HepG2 (cell line): ENCODE data around the gene MBTD1. TPM values are rescaled to one million over a fixed set of nuclear protein-coding genes. Genes with fewer than 3 reads are reported as not detected.

Experiments
- ATAC-seq: fragments of 200-7000 bp; cut with Tn5 transposase; 3 replicates; pipeline ENCODE4 v1.9.1; 2020; ENCODE audit warnings: mild to moderate bottlenecking, moderate library complexity
- BruUV-seq: library from RNA; stranded (reverse); fragments of 400-500 nt; replicated peaks from 2 replicates; lab custom pipeline; 2021; lab: Mats Ljungman, UMichigan
- CTCF ChIA-PET: fragments of 300-600 bp; formaldehyde crosslinking; extraction: SDS; loops from one replicate; lab custom pipeline; 2021; ENCODE audit warnings: low total read pairs, inconsistent platforms, low intra/inter-chr PET ratio; lab: Yijun Ruan, JAX
- POLR2A ChIA-PET: fragments of 350-600 bp; sonication (Branson Sonifier 250); formaldehyde crosslinking; loops from one replicate; lab custom pipeline; 2020; ENCODE audit warnings: antibody characterized with exemption, inconsistent platforms; lab: Yijun Ruan, JAX
- DNase-seq: peaks from one replicate; pipeline ENCODE4 v3.0.0-alpha.2; 2015; ENCODE audit warnings: low spot score
- FAIRE-seq: peaks from 3 replicates; lab custom pipeline; 2011; peaks lifted over from hg19 to GRCh38; lab: Jason Lieb, UNC
- H2AFZ ChIP-seq: one replicate; pipeline ENCODE4 v1.6.1; 2011; ENCODE audit warnings: low read length, inconsistent platforms
- H3K27ac ChIP-seq: fragments of 300-600 bp; 3 replicates; pipeline ENCODE4 v1.8.0; 2011; ENCODE audit warnings: mixed run types, mild to moderate bottlenecking, mixed read lengths, low read length, inconsistent platforms; ENCODE audit not compliant: insufficient read depth; ENCODE audit errors: extremely low read length
- H3K27me3 ChIP-seq, 2 experiments: fragments of 200-600 bp in 1 of 2; 2 replicates in 1 of 2; 3 replicates in 1 of 2; pipeline versions ENCODE4 v1.6.0 to v1.8.0; 2011; ENCODE audit warnings: low read length in 2 of 2, mild to moderate bottlenecking in 2 of 2, moderate library complexity in 2 of 2, inconsistent platforms in 1 of 2; ENCODE audit not compliant: insufficient read depth in 2 of 2, control insufficient read depth in 1 of 2
- H3K36me3 ChIP-seq, 2 experiments: fragments of 200-600 bp in 1 of 2; replicated peaks in 1 of 2; 2 replicates in 1 of 2; 3 replicates in 1 of 2; pipeline versions ENCODE4 v1.5.1 to v1.8.0; 2011; ENCODE audit warnings: low read length in 2 of 2, inconsistent platforms in 1 of 2; ENCODE audit not compliant: insufficient read depth in 2 of 2, control insufficient read depth in 1 of 2
- H3K4me1 ChIP-seq: 2 replicates; pipeline ENCODE4 v1.5.1; 2012; ENCODE audit warnings: low read length, inconsistent platforms; ENCODE audit not compliant: insufficient read depth
- H3K4me2 ChIP-seq: 2 replicates; pipeline ENCODE4 v1.6.0; 2011; ENCODE audit warnings: low read depth, low read length, inconsistent platforms
- H3K4me3 ChIP-seq, 3 experiments: fragments of 200-600 bp in 1 of 3; sonication (generic), shearing (Covaris generic) in 1 of 3; replicated peaks in 1 of 3; 2 replicates each; pipeline ENCODE4 v1.5.1; 2011 to 2016; ENCODE audit warnings: low read length in 3 of 3, inconsistent platforms in 2 of 3, low read depth in 2 of 3, mild to moderate bottlenecking in 2 of 3, control low read depth in 1 of 3, mixed read lengths in 1 of 3; ENCODE audit not compliant: insufficient read depth in 1 of 3
- H3K79me2 ChIP-seq: one replicate; pipeline ENCODE4 v1.6.1; 2011; ENCODE audit warnings: low read length, inconsistent platforms; ENCODE audit not compliant: insufficient read depth
- H3K9ac ChIP-seq: 2 replicates; pipeline ENCODE4 v1.6.0; 2011; ENCODE audit warnings: mild to moderate bottlenecking, low read depth, low read length, inconsistent platforms; ENCODE audit not compliant: insufficient read depth
- H3K9me3 ChIP-seq: 2 replicates; pipeline ENCODE4 v1.5.1; 2012; ENCODE audit warnings: mild to moderate bottlenecking, low read length
- H4K20me1 ChIP-seq: 2 replicates; pipeline ENCODE4 v1.6.0; 2011; ENCODE audit warnings: inconsistent platforms, mild to moderate bottlenecking, low read length, moderate library complexity; ENCODE audit not compliant: insufficient read depth
- EZH2 ChIP-seq: conservative IDR thresholded peaks from 2 replicates; pipeline ENCODE4 v1.6.1; 2012; ENCODE audit warnings: mild to moderate bottlenecking, low read depth, low read length, moderate library complexity
- FOSL2 ChIP-seq: sonication (generic); formaldehyde crosslinking; IDR thresholded peaks from 2 replicates; pipeline ENCODE4 v1.4.0; 2020; ENCODE audit warnings: missing genetic modification reagents
- FOXJ3 ChIP-seq: sonication (generic); formaldehyde crosslinking; IDR thresholded peaks from 2 replicates; pipeline ENCODE4 v1.4.0; 2020; ENCODE audit warnings: missing genetic modification reagents, mild to moderate bottlenecking, borderline replicate concordance
- HES4 ChIP-seq: sonication (generic); formaldehyde crosslinking; IDR thresholded peaks from 2 replicates; pipeline ENCODE4 v1.9.0; 2021; ENCODE audit warnings: mild to moderate bottlenecking, missing genetic modification reagents, borderline replicate concordance
- HOXA5 ChIP-seq: sonication (generic); formaldehyde crosslinking; IDR thresholded peaks from 2 replicates; pipeline ENCODE4 v1.4.0; 2020; ENCODE audit warnings: missing genetic modification reagents
- JUN ChIP-seq: sonication (generic); formaldehyde crosslinking; IDR thresholded peaks from 2 replicates; pipeline ENCODE4 v1.4.0; 2020; ENCODE audit warnings: mild to moderate bottlenecking, missing genetic modification reagents
- MAF1 ChIP-seq: sonication (generic); formaldehyde crosslinking; IDR thresholded peaks from 2 replicates; pipeline ENCODE4 v1.5.0; 2020; ENCODE audit warnings: missing genetic modification reagents, borderline replicate concordance
- MXI1 ChIP-seq: IDR thresholded peaks from 3 replicates; pipeline ENCODE4 v1.6.1; 2012; ENCODE audit warnings: low read depth, low read length, inconsistent platforms, borderline replicate concordance
- NFKBIZ ChIP-seq: IDR thresholded peaks from 2 replicates; pipeline ENCODE4 v1.6.1; 2018; ENCODE audit warnings: missing genetic modification reagents, missing compliant biosample characterization
- PBX2 ChIP-seq: IDR thresholded peaks from 2 replicates; pipeline ENCODE4 v1.6.1; 2016; ENCODE audit warnings: control low read depth
- POLR2A ChIP-seq, 2 experiments: IDR thresholded peaks; 2 replicates each; pipeline ENCODE4 v1.6.1; 2011; ENCODE audit warnings: low read depth in 2 of 2, low read length in 2 of 2, mild to moderate bottlenecking in 1 of 2, moderate library complexity in 1 of 2; ENCODE audit not compliant: insufficient read depth in 1 of 2
- RFX1 ChIP-seq: fragments of 450-650 bp; IDR thresholded peaks from 2 replicates; pipeline ENCODE4 v1.6.1; 2017
- RFX3 ChIP-seq: IDR thresholded peaks from 2 replicates; pipeline ENCODE4 v1.6.1; 2016; ENCODE audit warnings: missing biosample characterization, missing genetic modification reagents
- SAP130 ChIP-seq: IDR thresholded peaks from 2 replicates; pipeline ENCODE4 v1.6.1; 2016; ENCODE audit warnings: low read depth
- SCMH1 ChIP-seq: sonication (generic); formaldehyde crosslinking; IDR thresholded peaks from 2 replicates; pipeline ENCODE4 v1.9.0; 2021; ENCODE audit warnings: missing genetic modification reagents, mild to moderate bottlenecking, borderline replicate concordance
- SIN3A ChIP-seq: IDR thresholded peaks from 2 replicates; pipeline ENCODE4 v1.6.1; 2011; ENCODE audit warnings: low read depth, mild to moderate bottlenecking, control low read depth, low read length, borderline replicate concordance
- SUZ12 ChIP-seq: fragments of 150-350 bp; IDR thresholded peaks from 2 replicates; pipeline ENCODE4 v1.6.1; 2014; ENCODE audit warnings: low read depth, low read length
- ZBTB2 ChIP-seq: sonication (generic); formaldehyde crosslinking; IDR thresholded peaks from 2 replicates; pipeline ENCODE4 v1.8.0; 2022; ENCODE audit warnings: low read depth, missing genetic modification reagents
- ZFP62 ChIP-seq: sonication (generic); formaldehyde crosslinking; IDR thresholded peaks from 2 replicates; pipeline ENCODE4 v1.4.0; 2020; ENCODE audit warnings: missing genetic modification reagents
- ZMYM2 ChIP-seq: sonication (generic); formaldehyde crosslinking; IDR thresholded peaks from 2 replicates; pipeline ENCODE4 v1.8.0; 2022; ENCODE audit warnings: mild to moderate bottlenecking, missing genetic modification reagents
- ZNF24 ChIP-seq: fragments of 450-650 bp; IDR thresholded peaks from 2 replicates; pipeline ENCODE4 v1.6.1; 2017; ENCODE audit warnings: antibody characterized with exemption, mild to moderate bottlenecking
- ZNF362 ChIP-seq: sonication (generic); formaldehyde crosslinking; IDR thresholded peaks from 2 replicates; pipeline ENCODE4 v1.4.0; 2020; ENCODE audit warnings: missing genetic modification reagents, mild to moderate bottlenecking, borderline replicate concordance
- ZSCAN20 ChIP-seq: sonication (generic); formaldehyde crosslinking; IDR thresholded peaks from 2 replicates; pipeline ENCODE4 v1.4.0; 2020; ENCODE audit warnings: missing genetic modification reagents, mild to moderate bottlenecking, borderline replicate concordance
- WGBS: methylation state at CpG from one replicate; pipeline ENCODE4 v1.1.6; 2017; ENCODE audit warnings: low lambda C conversion rate; 5-methylcytosine and 5-hydroxymethylcytosine counted together
- in situ Hi-C: cut with HindIII; loops from 2 replicates; pipeline ENCODE4 v1.10.0; 2017; ENCODE audit warnings: low pct_unique_long_range_greater_than_20kb; ENCODE audit not compliant: extremely low pct_ligation_motif_present
- intact Hi-C: fragments of 100-400 bp; cut with micrococcal nuclease; formaldehyde crosslinking; loops from one replicate; pipeline ENCODE4 v1.10.0; 2022; ENCODE audit not compliant: unreplicated experiment
- polyA plus RNA-seq, 8 experiments: library from polyadenylated mRNA; depleted of rRNA in 3 of 8; stranded (reverse) in 7 of 8; unstranded in 1 of 8; fragments of >200 nt; fragmentation: Illumina TruSeq in 4 of 8; extraction: Trizol in 4 of 8; gene quantifications; 2 replicates each; pipeline versions ENCODE4 v1.2.1 to v1.2.3, GENCODE V29; 2011 to 2016; ENCODE audit warnings: low read depth in 4 of 8, missing spikeins in 1 of 8, mixed read lengths in 1 of 8; ENCODE audit not compliant: insufficient read depth in 1 of 8
- total RNA-seq, 5 experiments: library from RNA; depleted of rRNA; stranded (reverse); fragments of >200 nt; fragmentation: Illumina TruSeq; extraction: Trizol; gene quantifications; 2 replicates each; pipeline ENCODE4 v1.2.3, GENCODE V29; 2016; ENCODE audit warnings: low read depth in 1 of 5

Gene MBTD1
- total and polyA plus RNA-seq, 2 of the 13 experiments (the other 11 are each of a cell fraction or from before 2014, with no cell fraction given): 20.9 TPM

GRCh38 chr17:51132964-51133319 is 126.9 kb downstream of the MBTD1 start (continued):
- TF ChIP-seq FOSL2 (CRISPR knock-in tag): no peak
- TF ChIP-seq ZBTB2 (CRISPR knock-in tag): no peak
- no peak for TF ChIP-seq MAF1
- TF ChIP-seq ZMYM2 (CRISPR knock-in tag): 0 out of 2 replicates have a peak, but pooled peaks have one; percentile 43
- TF ChIP-seq ZSCAN20: no peak
- no peak for TF ChIP-seq EZH2
- TF ChIP-seq HOXA5 (CRISPR knock-in tag): no peak

GRCh38 chr17:51128076-51128475 is 131.8 kb downstream of the MBTD1 start:
- no peak overlapping the region for H3K9ac ChIP-seq
- CTCF ChIA-PET: no interaction called here
- WGBS: 52% methylated on average over 3 of the region's 3 CpGs
- POLR2A ChIA-PET: interaction anchor here (1.5 kb wide), 1 partner anchor 25 kb away, joined by 3 read pairs; the partner anchor contains the start of gene NME1
- no peaks in the 10 kb centered on the region for H3K79me2 ChIP-seq
- no peaks in the 10 kb centered on the region for H3K9me3 ChIP-seq
- TF ChIP-seq ZNF362 (CRISPR knock-in tag) (no peak), MXI1 (peak; percentile 87; the same call in 2 of the 3 replicates), SCMH1 (CRISPR knock-in tag) (no peak), JUN (CRISPR knock-in tag) (no peak), SAP130 (CRISPR knock-in tag) (peak; percentile 61), SIN3A (peak; percentile 64; the same call in 1 of the 2 replicates), POLR2A (IDR thresholded peaks at IDR 0.05; ENCODE audit: insufficient read depth in 1 of 2, low read depth in 2 of 2, low read length in 2 of 2) (no peak), SUZ12 (no peak), ZNF24 (no peak), ZFP62 (no peak), FOXJ3 (CRISPR knock-in tag) (no peak), RFX3 (CRISPR knock-in tag) (peak; percentile 91), RFX1 (peak; percentile 88), PBX2 (CRISPR knock-in tag) (peak; percentile 60; the same call in 1 of the 2 replicates), HES4 (no peak), NFKBIZ (no peak)
- H3K4me1 ChIP-seq: peaks cover 72% of the 10 kb centered on the region
- H3K27ac ChIP-seq: peak overlapping the region; percentile 3
- in situ Hi-C loops (no loop called here), intact Hi-C loops (no loop called here)
- peak; percentile 5; the same call in 1 of the 3 replicates for ATAC-seq
- H3K4me2 ChIP-seq: no peak overlapping the region
- no peak for FAIRE-seq
- DNase-seq: no peak
- H3K27me3 ChIP-seq: no peaks in the 10 kb centered on the region
- BruUV-seq: no TSS peak
- no peaks in the 10 kb centered on the region for H3K36me3 ChIP-seq
- no peak overlapping the region for H3K4me3 ChIP-seq
- H4K20me1 ChIP-seq: no peaks in the 10 kb centered on the region
- H2AFZ ChIP-seq: no peak overlapping the region
